ENCODE measurements around the gene CIITA.

CIITA gene

GRCh38 chr16:10879681-10880589 lies 2.9 kb downstream of the CIITA start:
- DNase-seq = no peak

GRCh38 chr16:10880594-10881452 lies 3.8 kb downstream of the CIITA start:
- no peak for DNase-seq

- DNase-seq = no peak
These were observed 4.6 kb downstream of the CIITA start for GRCh38 chr16:10881479-10882030.

GRCh38 chr16:10883004-10883403 lies 6.0 kb downstream of the CIITA start:
- no peak for DNase-seq

DNA sequence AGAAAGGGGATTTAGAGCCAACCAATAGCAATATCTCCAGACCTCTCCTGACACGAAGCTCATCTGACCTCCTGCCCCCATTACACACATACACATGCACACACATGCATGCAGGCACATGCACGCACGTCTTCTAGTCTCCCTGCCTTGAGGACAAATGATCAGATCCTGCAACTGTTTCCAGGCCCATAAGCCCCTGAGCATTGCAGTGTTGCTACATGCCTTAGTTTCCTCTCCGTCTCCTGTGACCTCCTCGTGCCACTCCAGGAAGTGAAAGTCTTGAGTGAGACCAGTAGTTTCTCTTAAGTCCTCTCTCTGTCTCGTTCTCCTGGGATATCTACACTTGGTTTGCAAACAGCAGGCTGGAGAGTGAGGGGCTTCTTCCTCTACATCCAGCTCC lies 8.2 kb downstream of the CIITA start:
- no peak for DNase-seq

GRCh38 chr16:10888320-10888937 lies 11.4 kb downstream of the CIITA start:
- DNase-seq = no peak

- DNase-seq = no peak
These were observed 12.9 kb downstream of the CIITA start for GRCh38 chr16:10889855-10890254.

- DNase-seq = no peak
These were observed 15.8 kb downstream of the CIITA start for GRCh38 chr16:10892782-10893318.

DNA sequence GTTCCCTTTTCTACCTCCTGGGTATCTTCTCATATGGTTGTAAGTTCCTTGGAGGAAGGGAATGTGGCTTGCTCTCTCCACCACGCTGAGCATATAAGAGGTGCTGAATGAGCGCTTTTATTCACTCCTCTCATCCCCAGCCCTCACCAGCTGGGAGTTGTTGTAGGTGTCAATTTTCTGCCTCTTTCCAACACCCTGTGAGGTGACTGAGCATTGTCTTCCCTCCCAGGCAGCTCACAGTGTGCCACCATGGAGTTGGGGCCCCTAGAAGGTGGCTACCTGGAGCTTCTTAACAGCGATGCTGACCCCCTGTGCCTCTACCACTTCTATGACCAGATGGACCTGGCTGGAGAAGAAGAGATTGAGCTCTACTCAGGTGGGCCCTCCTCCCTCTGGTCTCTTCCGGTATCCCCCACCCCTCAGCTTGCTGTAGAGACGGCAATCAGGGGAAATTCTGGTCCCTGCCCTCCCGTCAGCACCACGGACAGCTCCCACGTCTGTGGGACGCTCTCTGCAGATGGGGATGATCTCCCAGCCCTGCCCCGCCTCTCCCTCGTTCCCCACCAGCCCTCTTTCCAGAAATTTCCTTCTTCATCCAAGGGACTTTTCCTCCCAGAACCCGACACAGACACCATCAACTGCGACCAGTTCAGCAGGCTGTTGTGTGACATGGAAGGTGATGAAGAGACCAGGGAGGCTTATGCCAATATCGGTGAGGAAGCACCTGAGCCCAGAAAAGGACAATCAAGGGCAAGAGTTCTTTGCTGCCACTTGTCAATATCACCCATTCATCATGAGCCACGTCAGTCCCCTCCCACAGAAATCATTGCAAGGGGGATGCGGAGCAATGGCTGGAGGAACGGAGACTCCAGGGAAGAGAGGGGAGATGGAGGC lies 18.3 kb downstream of the CIITA start:
- no peak for DNase-seq

GRCh38 chr16:10896165-10896564 lies 19.2 kb downstream of the CIITA start:
- DNase-seq = no peak

DNA sequence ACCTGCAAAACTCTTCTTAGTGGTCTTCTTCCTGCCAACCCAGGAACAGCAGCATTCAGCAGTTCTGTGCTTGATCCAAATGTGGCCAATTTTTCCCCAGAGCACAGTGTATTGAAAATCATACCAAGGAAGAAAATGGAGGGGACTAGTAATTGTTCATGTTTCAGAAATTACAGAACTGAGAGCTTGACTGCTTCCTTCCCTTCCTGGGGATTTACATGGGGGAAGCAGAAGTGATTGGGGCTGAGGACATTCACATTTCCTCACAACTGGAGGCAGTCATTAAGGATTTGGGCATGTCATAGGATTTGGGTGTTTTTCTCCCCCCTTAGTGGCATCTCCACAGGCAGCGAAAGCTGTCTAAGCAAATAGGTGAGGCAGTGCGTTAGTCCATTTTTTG lies 19.7 kb downstream of the CIITA start:
- no peak for DNase-seq

- DNase-seq = no peak
These were observed 20.1 kb downstream of the CIITA start for GRCh38 chr16:10897134-10897533.

DNA sequence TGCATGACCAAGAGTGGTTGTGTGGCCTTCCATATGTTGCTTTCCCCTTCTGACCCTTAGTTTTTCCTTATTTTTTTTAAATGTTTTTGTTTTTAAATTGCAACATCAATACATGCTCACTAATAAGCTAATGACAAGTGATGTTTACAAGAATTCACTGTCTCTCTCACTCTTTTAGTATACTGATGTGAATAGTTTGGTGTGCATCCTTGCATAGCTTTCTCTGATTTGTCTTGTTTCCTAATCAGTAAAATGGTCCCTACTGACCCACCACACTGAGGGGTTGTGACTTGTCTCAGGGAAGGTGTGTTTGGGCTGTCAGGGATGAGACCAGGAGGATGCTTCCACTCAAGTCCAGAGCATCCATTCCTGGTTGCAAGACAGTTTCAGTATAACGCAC lies 26.0 kb downstream of the CIITA start:
- no peak for DNase-seq

- DNase-seq = no peak
These were observed 29.5 kb downstream of the CIITA start for GRCh38 chr16:10906482-10906881.

GRCh38 chr16:10906914-10907756 lies 30.1 kb downstream of the CIITA start:
- DNase-seq = no peak

- DNase-seq = no peak
These were observed 30.7 kb downstream of the CIITA start for GRCh38 chr16:10907757-10908045.

DNA sequence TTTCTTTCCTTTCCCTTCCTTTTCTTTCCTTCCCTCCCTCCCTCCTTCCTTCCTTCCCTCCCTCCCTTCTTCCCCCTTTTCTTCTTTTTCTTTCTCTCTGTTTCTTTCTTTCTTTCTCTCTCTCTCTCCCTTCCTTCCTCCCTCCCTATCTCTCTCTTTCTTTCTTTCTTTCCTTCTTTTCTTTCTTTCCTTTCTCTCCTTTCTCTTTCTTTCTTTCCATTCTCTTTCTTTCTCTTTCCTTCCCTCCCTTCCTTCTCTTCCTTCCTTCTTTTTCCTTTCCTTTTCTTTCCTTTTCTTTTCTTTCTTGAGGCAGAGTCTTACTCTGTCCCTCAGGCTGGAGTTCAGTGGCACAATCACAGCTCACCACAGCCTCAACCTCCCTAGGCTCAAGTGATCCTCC lies 34.3 kb downstream of the CIITA start:
- no peak for DNase-seq

GRCh38 chr16:10916534-10916933 lies 39.5 kb downstream of the CIITA start:
- no peak for DNase-seq

DNA sequence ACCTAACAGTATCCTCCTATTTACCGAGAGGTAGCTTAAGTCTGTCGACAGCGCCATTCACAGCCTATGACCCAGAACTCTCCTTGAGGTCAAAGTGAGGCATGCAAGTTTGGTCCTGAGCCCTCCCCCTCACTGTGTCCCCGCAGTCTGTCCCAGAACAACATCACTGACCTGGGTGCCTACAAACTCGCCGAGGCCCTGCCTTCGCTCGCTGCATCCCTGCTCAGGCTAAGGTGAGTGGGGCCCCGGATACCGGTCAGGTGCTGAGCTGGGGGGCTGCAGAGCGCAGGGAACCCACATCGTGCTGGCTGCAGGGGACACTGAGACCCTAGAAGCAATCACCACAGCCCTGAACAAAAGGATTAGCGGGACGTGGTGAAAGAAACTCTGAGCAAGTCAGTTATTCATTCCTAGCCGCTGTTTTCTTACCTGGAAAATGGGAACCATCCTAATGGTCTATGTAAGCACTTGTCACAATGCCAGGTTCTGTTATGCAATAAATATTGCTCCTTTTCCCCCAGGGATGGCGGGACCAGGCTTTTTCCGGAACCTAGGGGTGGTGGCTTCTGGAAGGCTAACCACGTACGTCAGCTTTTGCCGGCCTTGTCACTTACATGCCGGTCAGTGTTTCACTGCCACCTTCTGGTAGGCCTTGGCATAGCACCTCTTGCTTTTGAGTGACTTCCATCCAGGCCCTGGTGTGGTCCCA lies 41.4 kb downstream of the CIITA start:
- DNase-seq = peak; percentile 79

- DNase-seq = no peak
These were observed 42.0 kb downstream of the CIITA start for GRCh38 chr16:10919003-10919351.

Data from activated naive CD4-positive, alpha-beta T cell treated with anti-CD3 and anti-CD28 coated beads, Interleukin-2, amount 50 U/mL, for 16 hours (primary cell).